ENCODE results near the gene DHCR24.

The DHCR24 gene

DNA sequence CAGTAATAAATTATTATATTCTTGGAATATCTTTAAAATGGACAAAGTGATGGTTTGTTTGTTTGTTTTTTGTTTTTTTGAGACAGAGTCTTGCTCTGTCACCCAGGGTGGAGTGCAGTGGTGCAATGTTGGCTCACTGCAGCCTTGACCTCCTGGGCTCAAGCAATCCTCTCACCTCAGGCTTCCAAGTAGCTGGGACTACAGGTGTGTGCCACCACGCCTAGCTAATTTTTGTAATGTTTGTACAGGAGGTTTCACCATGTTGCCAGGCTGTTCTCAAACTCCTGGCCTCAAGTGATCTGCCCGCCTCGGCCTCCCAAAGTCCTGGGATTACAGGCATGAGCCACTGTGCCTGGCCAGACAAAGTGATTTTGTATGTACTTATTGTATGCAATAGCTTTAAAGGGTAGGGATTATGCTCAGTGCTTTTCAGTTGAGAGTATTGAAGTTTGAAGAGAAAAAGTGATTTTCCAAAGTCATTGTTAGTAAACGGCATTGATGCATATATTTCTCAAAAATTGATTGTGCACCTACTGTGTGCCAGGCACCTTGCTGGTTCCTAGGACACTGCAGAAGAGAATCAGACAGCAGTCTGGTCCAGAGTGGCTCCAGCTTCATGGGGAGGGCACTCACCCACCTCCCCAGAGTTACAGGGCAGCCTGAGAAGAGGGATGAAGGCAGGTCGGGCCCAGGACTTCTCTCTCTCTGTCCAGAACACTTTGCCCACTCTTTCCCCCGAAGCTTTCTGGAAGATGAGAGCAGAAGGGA is 51.7 kb downstream of the DHCR24 start:
- H3K9me3 ChIP-seq (ENCODE audit: control insufficient read depth, insufficient read depth, low read depth, low read length) = no peaks in the 10 kb centered on the region
- no peaks in the 10 kb centered on the region for H3K36me3 ChIP-seq (ENCODE audit: control insufficient read depth in 2 of 2, insufficient read depth in 1 of 2, low read length in 2 of 2)
- no peak overlapping the region for H3K27ac ChIP-seq (ENCODE audit: extremely low read depth, low read depth, low read length)
- no peak overlapping the region for H3K4me3 ChIP-seq (ENCODE audit: low read depth, low read length)
- POLR2A ChIA-PET = no interaction called here
- TF ChIP-seq PRDM2 (tag by site-specific recombination; IDR thresholded peaks at IDR 0.05; ENCODE audit: borderline replicate concordance) (no peak), ZNF416 (tag by site-specific recombination; IDR thresholded peaks at IDR 0.05) (no peak), KLF8 (tag by site-specific recombination; IDR thresholded peaks at IDR 0.05) (no peak), ZNF132 (tag by site-specific recombination; IDR thresholded peaks at IDR 0.05; ENCODE audit: borderline replicate concordance) (no peak), ZNF530 (tag by site-specific recombination; IDR thresholded peaks at IDR 0.05; ENCODE audit: low read depth) (no peak), ZNF555 (tag by site-specific recombination; conservative IDR thresholded peaks at IDR 0.05) (no peak), ZSCAN30 (tag by site-specific recombination; IDR thresholded peaks at IDR 0.05) (no peak), ZNF837 (tag by site-specific recombination; IDR thresholded peaks at IDR 0.05) (no peak), ZNF560 (tag by site-specific recombination; IDR thresholded peaks at IDR 0.05; ENCODE audit: borderline replicate concordance) (no peak), ZNF585B (tag by site-specific recombination; IDR thresholded peaks at IDR 0.05) (no peak), ZNF426 (tag by site-specific recombination; IDR thresholded peaks at IDR 0.05) (no peak), ZNF133 (tag by site-specific recombination; IDR thresholded peaks at IDR 0.05) (no peak), ZNF768 (tag by site-specific recombination; IDR thresholded peaks at IDR 0.05) (no peak), ZNF639 (tag by site-specific recombination; IDR thresholded peaks at IDR 0.05) (no peak), ELK4 (IDR thresholded peaks at IDR 0.05; ENCODE audit: borderline replicate concordance, low read depth, low read length) (no peak), ZBTB26 (tag by site-specific recombination; optimal IDR thresholded peaks at IDR 0.05) (no peak), ZNF302 (tag by site-specific recombination; IDR thresholded peaks at IDR 0.05; ENCODE audit: low read depth) (no peak), ZNF362 (tag by site-specific recombination; IDR thresholded peaks at IDR 0.05) (no peak), ZNF248 (tag by site-specific recombination; IDR thresholded peaks at IDR 0.05) (no peak), ZNF292 (tag by site-specific recombination; IDR thresholded peaks at IDR 0.05; ENCODE audit: borderline replicate concordance, low read depth) (no peak)
- CTCF ChIA-PET = interaction anchor here (0.6 to 1.6 kb wide), 5 partner anchors 22 to 1198 kb away, joined by 3 to 4 read pairs (median 3); no protein-coding TSS in a partner anchor
- H3K4me1 ChIP-seq (ENCODE audit: control insufficient read depth, insufficient read depth, low read length) = no peaks in the 10 kb centered on the region

Measured in HEK293 (cell line).